ENCODE measurements around the gene SLBP.

SLBP gene

GRCh38 chr4:1725521-1725920, 13.4 kb upstream of the SLBP start:
- no peak for DNase-seq

- DNase-seq: peak; percentile 38
These were observed 11.1 kb upstream of the SLBP start for GRCh38 chr4:1723131-1723801.

GRCh38 chr4:1722551-1723118, 10.5 kb upstream of the SLBP start:
- no peak for DNase-seq

- no peak for DNase-seq
These were observed 9.8 kb upstream of the SLBP start for GRCh38 chr4:1721666-1722550.

- peak; percentile 88 for DNase-seq
These were observed 9.0 kb upstream of the SLBP start, which contains the start of the genes TACC3 and TMEM129 for GRCh38 chr4:1721003-1721665. Gene TACC3, plus strand, starts transcription at chr4:1721521. Its CDS starts 1,901 bp downstream, at chr4:1723422. Gene TMEM129, minus strand, starts transcription at chr4:1721323. Its CDS starts 486 bp downstream, at chr4:1720837.

- peak; percentile 48 for DNase-seq
These were observed 8.3 kb upstream of the SLBP start for GRCh38 chr4:1720163-1720983.

GRCh38 chr4:1718095-1718850, 6.2 kb upstream of the SLBP start:
- DNase-seq: no peak

- DNase-seq: no peak
These were observed 5.3 kb upstream of the SLBP start for GRCh38 chr4:1717129-1718094.

- DNase-seq: no peak
These were observed 4.2 kb upstream of the SLBP start for GRCh38 chr4:1716065-1716945.

- DNase-seq: no peak
These were observed 3.1 kb upstream of the SLBP start for GRCh38 chr4:1715002-1715758.

GRCh38 chr4:1714303-1715001, 2.3 kb upstream of the SLBP start:
- no peak for DNase-seq

GRCh38 chr4:1713003-1713851, 1.1 kb upstream of the SLBP start:
- DNase-seq: no peak

GRCh38 chr4:1711571-1712215, 426 bp downstream of the SLBP start:
- peak; percentile 39 for DNase-seq

- DNase-seq: no peak
These were observed 1.0 kb downstream of the SLBP start for GRCh38 chr4:1711055-1711570.

GRCh38 chr4:1708581-1708980, 3.5 kb downstream of the SLBP start:
- DNase-seq: no peak

- DNase-seq: no peak
These were observed 5.8 kb downstream of the SLBP start for GRCh38 chr4:1706358-1706757.

All from stimulated activated CD4-positive, alpha-beta T cell treated with anti-CD3 and anti-CD28 coated beads, Interleukin-12 subunit alpha, Interleukin-12 subunit beta, amount 100 ng/mL, for 4 hours (primary cell).